Astrocyte of the cerebellum (primary cell): ENCODE data around the gene RNF146.

ENCODE experiments used
- DNase-seq: peaks from one replicate; pipeline ENCODE4 v3.0.0-alpha.2; 2011; ENCODE audit warnings: low read depth
- H3K4me3 ChIP-seq: 2 replicates; pipeline ENCODE4 v1.5.1; 2011; ENCODE audit warnings: mild to moderate bottlenecking, low read depth, low read length, moderate library complexity
- in situ Hi-C: cut with HindIII; loops from 2 replicates; pipeline ENCODE4 v1.10.0; 2017; ENCODE audit warnings: low sequenced_read_pairs
- TF ChIP-seq, protein P1 (sequence below): IDR thresholded peaks from 2 replicates; pipeline ENCODE4 v1.5.1; 2012; ENCODE audit warnings: low read length, low read depth, moderate library complexity, mild to moderate bottlenecking; ENCODE audit errors: missing control alignments

The RNF146 gene

DNA sequence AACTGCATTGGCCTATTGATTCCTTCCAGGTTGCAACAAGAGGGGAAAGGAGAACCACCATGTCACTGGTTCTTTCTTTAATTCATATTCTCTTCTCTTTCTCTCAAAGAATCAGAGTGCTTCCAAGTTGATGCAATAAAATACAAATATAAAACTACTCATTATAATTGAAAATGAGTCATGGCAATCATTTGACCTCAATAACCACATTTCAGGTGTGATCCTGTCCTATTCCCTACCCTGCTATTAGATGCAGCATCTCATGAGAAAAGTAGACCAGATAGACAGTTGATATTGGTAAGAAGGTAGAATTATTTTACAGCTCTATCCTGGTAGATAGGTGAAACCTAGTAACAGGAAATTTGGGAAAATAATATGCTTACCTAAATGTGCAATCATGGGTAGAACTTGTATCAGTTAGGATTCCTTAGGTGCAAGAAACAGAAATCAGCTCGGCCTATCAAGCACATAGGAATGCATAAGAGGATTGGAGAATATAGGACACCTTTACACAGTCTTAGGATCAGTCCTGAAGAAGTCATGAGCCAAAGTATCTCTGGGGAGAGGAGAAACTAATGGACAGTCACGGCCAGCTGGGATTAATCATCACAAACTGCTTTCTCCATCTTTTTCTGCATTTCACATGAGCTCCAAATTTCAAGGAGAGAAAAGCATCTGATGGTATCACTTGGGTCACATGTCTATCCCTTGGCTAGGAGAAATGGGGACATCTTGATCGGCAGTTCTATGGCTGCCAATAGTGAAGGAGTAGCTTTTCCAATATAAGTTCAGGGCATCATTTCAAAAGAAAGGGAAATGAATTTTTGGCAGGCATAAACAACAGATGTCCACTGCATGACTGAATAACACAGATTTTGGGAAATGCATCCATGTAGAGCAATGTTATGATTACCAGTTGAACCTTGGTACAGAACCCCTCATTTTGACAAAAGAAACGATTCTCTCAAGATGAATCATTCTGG, 19.3 kb upstream of the RNF146 start:
- no peak overlapping the region for H3K4me3 ChIP-seq
- no peak for DNase-seq
- TF ChIP-seq, protein P1, sequence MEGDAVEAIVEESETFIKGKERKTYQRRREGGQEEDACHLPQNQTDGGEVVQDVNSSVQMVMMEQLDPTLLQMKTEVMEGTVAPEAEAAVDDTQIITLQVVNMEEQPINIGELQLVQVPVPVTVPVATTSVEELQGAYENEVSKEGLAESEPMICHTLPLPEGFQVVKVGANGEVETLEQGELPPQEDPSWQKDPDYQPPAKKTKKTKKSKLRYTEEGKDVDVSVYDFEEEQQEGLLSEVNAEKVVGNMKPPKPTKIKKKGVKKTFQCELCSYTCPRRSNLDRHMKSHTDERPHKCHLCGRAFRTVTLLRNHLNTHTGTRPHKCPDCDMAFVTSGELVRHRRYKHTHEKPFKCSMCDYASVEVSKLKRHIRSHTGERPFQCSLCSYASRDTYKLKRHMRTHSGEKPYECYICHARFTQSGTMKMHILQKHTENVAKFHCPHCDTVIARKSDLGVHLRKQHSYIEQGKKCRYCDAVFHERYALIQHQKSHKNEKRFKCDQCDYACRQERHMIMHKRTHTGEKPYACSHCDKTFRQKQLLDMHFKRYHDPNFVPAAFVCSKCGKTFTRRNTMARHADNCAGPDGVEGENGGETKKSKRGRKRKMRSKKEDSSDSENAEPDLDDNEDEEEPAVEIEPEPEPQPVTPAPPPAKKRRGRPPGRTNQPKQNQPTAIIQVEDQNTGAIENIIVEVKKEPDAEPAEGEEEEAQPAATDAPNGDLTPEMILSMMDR, result no peak
- in situ Hi-C loops, result no loop called here

DNA sequence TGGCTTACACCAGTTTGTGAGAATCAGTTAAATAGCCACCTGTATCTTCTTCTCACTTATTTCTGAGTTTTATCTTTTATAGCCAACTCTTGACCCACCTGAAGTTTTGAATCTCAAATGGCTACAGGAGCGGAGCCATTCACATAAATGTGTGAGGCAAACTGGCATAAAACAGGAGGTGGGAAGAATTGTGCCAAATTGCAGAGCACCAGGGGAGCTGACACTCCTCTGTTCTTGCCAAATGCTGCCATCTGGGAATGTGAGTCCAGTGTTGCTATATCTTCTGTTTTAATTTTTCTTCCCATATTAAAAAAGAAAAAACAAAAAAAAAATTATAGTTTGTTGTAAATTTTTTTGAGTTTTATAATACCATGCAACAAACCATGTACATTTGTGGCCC, 17.0 kb upstream of the RNF146 start:
- in situ Hi-C loops, result no loop called here
- TF ChIP-seq, protein P1, result no peak
- no peak for DNase-seq
- no peak overlapping the region for H3K4me3 ChIP-seq

DNA sequence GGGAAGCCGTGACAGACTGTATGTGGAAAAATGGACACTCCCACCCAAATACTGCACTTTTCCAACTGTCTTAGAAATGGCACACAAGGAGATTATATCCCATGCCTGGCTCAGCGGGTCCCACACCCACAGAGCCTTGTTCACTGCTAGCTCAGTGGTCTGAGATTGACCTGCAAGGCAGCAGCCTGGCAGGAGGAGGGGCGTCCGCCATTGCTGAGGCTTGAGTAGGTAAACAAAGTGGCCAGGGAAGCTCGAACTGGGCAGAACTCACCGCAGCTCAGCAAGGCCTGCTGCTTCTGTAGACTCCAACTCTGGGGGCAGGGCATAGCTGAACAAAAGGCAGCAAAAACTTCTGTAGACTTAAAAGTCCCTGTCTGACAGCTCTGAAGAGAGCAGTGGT, 11.4 kb upstream of the RNF146 start:
- TF ChIP-seq, protein P1, result no peak
- no peak for DNase-seq
- H3K4me3 ChIP-seq, result no peak overlapping the region
- in situ Hi-C loops, result no loop called here

DNA sequence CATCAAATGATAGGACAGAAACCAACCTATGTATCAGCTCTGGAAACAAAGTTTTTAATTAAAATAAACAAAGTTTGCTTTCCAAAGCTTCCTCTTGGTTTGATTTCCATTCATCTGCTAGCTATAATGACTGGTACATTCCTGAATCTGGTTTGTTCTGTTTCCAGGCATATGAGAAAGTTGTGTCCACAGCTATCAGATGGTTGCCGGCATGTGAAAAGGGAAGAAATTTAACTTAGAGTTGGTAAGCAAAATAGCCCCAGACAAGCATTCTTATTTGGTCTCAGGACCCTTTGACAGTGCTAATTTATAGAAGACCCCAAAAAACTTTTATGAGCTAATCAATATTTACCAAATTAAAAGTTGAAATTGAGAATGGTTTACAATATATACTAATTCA, 3.8 kb upstream of the RNF146 start:
- no peak overlapping the region for H3K4me3 ChIP-seq
- TF ChIP-seq, protein P1, result no peak
- DNase-seq, result no peak
- in situ Hi-C loops, result no loop called here

DNA sequence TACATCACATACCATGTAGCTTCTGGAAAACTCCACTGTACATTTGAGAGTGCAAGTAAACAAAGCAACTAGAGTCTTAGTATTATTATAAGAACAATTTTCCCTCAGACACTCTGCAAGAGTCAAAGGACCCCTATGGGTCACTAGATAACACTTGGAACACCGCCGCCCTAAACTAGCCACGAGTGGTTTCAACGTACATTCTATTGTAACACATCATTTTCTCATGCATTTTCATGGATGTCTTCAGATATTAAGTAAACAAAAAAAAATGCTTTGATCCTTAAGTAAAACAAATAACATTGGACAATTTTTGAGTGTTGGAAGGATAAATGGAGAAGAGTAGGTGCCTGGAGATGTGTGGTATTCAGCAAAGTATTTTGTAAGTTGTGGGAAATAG, 3.2 kb upstream of the RNF146 start:
- in situ Hi-C loops, result no loop called here
- TF ChIP-seq, protein P1, result no peak

DNA sequence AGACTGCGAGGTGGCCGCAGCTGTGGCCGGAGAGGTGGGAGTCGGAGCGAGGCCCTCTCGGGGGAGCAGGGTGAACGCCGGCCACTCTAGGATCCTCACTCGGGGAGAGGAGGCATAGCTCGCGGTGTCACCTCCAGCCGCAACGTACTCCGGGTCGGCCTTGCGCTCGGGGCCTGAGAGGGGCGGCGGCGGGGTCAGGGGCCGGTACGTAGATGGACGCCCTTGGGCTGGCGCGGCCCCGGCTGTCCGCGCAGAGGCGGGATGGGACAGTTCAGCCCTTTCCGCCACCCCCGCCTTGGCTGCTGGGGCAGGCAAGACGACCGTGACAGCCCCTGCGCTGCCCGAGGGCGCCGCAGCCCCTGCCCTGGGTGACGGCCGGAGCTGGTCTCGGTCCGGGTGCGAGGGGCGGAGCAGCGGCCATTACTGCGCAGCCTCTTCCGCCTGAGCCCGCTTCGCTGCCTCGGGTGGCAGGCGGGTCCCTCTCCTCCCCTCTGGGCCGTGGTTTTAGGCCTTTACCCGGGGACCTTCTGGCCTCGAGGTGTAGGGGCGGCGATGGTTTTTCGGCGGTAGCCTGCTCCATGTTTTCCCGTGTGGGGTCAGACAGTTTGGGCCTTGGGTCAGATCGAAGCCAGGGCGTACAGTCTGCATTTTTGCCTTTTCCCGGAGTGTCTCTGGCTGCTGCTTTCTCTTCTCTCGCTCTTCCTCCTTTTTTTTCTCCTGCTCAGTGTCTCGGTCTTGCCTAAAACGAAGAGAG, 405 bp downstream of the RNF146 start:
- TF ChIP-seq, protein P1, result no peak
- peak overlapping the region; percentile 76 for H3K4me3 ChIP-seq
- in situ Hi-C loops, result no loop called here
- DNase-seq, result no peak

More for the DNA sequence above, 3.2 kb upstream of the RNF146 start:
- DNase-seq, result no peak
- H3K4me3 ChIP-seq, result no peak overlapping the region
